ENCODE measurements around the gene SYNE3. TPM values are rescaled to one million over a fixed set of nuclear protein-coding genes. Genes with fewer than 3 reads are reported as not detected.

SYNE3 gene
- total RNA-seq, 1 experiment from 2014 or later = 6.2 TPM

GRCh38 chr14:95538801-95539509 is 22.5 kb upstream of the SYNE3 start:
- ChIA-PET CTCF (no interaction called here), POLR2A (interaction anchor here (0.6 kb wide), 1 partner anchor 125 kb away, joined by 3 read pairs; no protein-coding TSS in a partner anchor)
- ATAC-seq = no peak
- no TSS peak for BruUV-seq (replicated peaks)
- no peaks in the 10 kb centered on the region for H3K9me3 ChIP-seq (ENCODE audit: control insufficient read depth, insufficient read depth, low read depth, low read length)
- H3K36me3 ChIP-seq (ENCODE audit: control insufficient read depth, insufficient read depth, low read length) = peaks cover 4% of the 10 kb centered on the region; the same call in 1 of the 2 replicates
- intact Hi-C loops (cut with micrococcal nuclease; ENCODE audit: unreplicated experiment) = no loop called here
- no peak for DNase-seq (ENCODE audit: low read depth, low spot score)
- in situ Hi-C loops (cut with HindIII; ENCODE audit: low pct_unique_long_range_greater_than_20kb, low sequenced_read_pairs) = no loop called here
- no peak for TF ChIP-seq REST (IDR thresholded peaks at IDR 0.05; ENCODE audit: insufficient read depth in 1 of 2, low read depth in 2 of 2, low read length in 1 of 2)
- TF ChIP-seq POLR2AphosphoS5 (IDR thresholded peaks at IDR 0.05; ENCODE audit: low read depth, low read length) = no peak
- TF ChIP-seq CTCF (IDR thresholded peaks at IDR 0.05) = no peak
- TF ChIP-seq TCF7L2 (IDR thresholded peaks at IDR 0.05; ENCODE audit: low read depth, low read length) = no peak
- TF ChIP-seq SIN3A (IDR thresholded peaks at IDR 0.05; ENCODE audit: borderline replicate concordance, insufficient read depth, low read depth, low read length) = no peak
- no peaks in the 10 kb centered on the region for H3K27me3 ChIP-seq (ENCODE audit: control insufficient read depth, insufficient read depth, low read length)
- H3K4me1 ChIP-seq (ENCODE audit: control insufficient read depth, insufficient read depth, low read length) = peaks cover 14% of the 10 kb centered on the region
- H3K4me3 ChIP-seq (ENCODE audit: low read depth in 2 of 2, low read length in 2 of 2) = no peak overlapping the region
- H3K27ac ChIP-seq (ENCODE audit: low read length) = no peak overlapping the region

GRCh38 chr14:95537298-95538089 is 21.0 kb upstream of the SYNE3 start:
- in situ Hi-C loops (cut with HindIII; ENCODE audit: low pct_unique_long_range_greater_than_20kb, low sequenced_read_pairs) = no loop called here
- ChIA-PET POLR2A (no interaction called here), CTCF (no interaction called here)
- ATAC-seq = no peak
- Histone ChIP-seq H3K4me3 (ENCODE audit: low read depth in 2 of 2, low read length in 2 of 2) (peak overlapping the region; percentile 87 to 92), H3K4me1 (ENCODE audit: control insufficient read depth, insufficient read depth, low read length) (peaks cover 16% of the 10 kb centered on the region), H3K9me3 (ENCODE audit: control insufficient read depth, insufficient read depth, low read depth, low read length) (no peaks in the 10 kb centered on the region), H3K36me3 (ENCODE audit: control insufficient read depth, insufficient read depth, low read length) (peaks cover 14% of the 10 kb centered on the region), H3K27me3 (ENCODE audit: control insufficient read depth, insufficient read depth, low read length) (no peaks in the 10 kb centered on the region), H3K27ac (ENCODE audit: low read length) (peak overlapping the region; percentile 23; the same call in 1 of the 2 replicates)
- BruUV-seq (replicated peaks) = TSS peak; percentile 51
- DNase-seq (ENCODE audit: low read depth, low spot score) = no peak
- intact Hi-C loops (cut with micrococcal nuclease; ENCODE audit: unreplicated experiment) = no loop called here
- no peak for TF ChIP-seq POLR2AphosphoS5 (IDR thresholded peaks at IDR 0.05; ENCODE audit: low read depth, low read length)
- no peak for TF ChIP-seq SIN3A (IDR thresholded peaks at IDR 0.05; ENCODE audit: borderline replicate concordance, insufficient read depth, low read depth, low read length)
- TF ChIP-seq TCF7L2 (IDR thresholded peaks at IDR 0.05; ENCODE audit: low read depth, low read length) = no peak
- no peak for TF ChIP-seq REST (IDR thresholded peaks at IDR 0.05; ENCODE audit: insufficient read depth in 1 of 2, low read depth in 2 of 2, low read length in 1 of 2)
- TF ChIP-seq CTCF (IDR thresholded peaks at IDR 0.05) = no peak
